ENCODE measurements around the gene PHF14. TPM values are rescaled to one million over a fixed set of nuclear protein-coding genes. Genes with fewer than 3 reads are reported as not detected.

The PHF14 gene
- total RNA-seq, 6 donors from 2014 or later = 19.0 to 85.9 (median 24.0) TPM

DNA sequence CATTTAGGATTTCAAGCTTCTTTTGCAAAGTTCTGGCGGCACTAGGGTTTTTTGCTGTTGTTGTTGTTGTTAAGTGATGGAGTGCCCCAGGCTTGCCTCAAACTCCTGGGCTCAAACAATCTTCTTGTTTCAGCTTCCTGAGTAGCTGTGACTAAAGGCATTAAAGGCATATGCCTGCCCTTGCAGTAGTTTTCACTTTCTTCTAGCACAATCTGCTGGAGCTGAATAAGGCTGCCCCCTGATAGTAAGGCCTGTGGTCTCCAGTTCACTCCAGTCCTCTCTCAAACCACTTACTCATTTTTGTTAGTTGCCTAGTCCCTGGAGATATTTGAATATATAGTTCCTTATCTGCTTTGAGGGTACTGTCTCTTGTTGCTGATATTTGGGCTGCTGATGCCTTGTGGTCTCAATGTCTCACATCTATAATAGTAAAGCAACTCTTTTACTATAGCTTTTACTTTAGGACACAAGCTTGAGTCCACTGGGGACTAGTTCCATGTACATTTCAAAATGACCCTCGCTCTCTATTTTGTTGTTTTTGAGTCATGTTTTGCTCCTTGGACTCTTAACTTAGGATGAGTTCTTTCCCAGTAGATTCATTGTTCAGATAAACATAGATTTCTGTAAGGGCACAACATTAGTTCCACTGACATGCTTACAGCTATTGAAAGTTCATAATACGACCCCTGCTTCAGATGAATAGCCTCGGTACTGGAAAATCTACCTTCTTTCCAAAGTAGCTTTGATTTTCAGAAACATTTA lies 25.5 kb downstream of the PHF14 start:
- WGBS, 2 donors = 83 to 86% methylated on average over 4 of the region's 4 CpGs
- peaks cover 0 to 5% (median 2%) of the 10 kb centered on the region in 4 donors for H3K4me1 ChIP-seq
- no peaks in the 10 kb centered on the region for H3K9me3 ChIP-seq
- no peaks in the 10 kb centered on the region for H3K27me3 ChIP-seq
- ATAC-seq (ENCODE audit: low FRiP score in 2 of 2) = no peak
- no peak overlapping the region for H3K4me3 ChIP-seq
- TF ChIP-seq POLR2A (IDR thresholded peaks at IDR 0.05) (no peak), CTCF (IDR thresholded peaks at IDR 0.05) (no peak), EP300 (IDR thresholded peaks at IDR 0.05) (no peak), POLR2AphosphoS5 (IDR thresholded peaks at IDR 0.05) (no peak)
- DNase-seq = no peak
- peaks cover 0 to 17% (median 9%) of the 10 kb centered on the region in 4 donors for H3K36me3 ChIP-seq
- no peak overlapping the region for H3K27ac ChIP-seq

- no peak for DNase-seq
- TF ChIP-seq POLR2A (IDR thresholded peaks at IDR 0.05) (no peak), EP300 (IDR thresholded peaks at IDR 0.05) (no peak), CTCF (IDR thresholded peaks at IDR 0.05) (no peak), POLR2AphosphoS5 (IDR thresholded peaks at IDR 0.05) (no peak)
- Histone ChIP-seq H3K36me3 (no peaks in the 10 kb centered on the region), H3K27me3 (no peaks in the 10 kb centered on the region), H3K9me3 (no peaks in the 10 kb centered on the region), H3K27ac (no peak overlapping the region), H3K4me1 (no peaks in the 10 kb centered on the region), H3K4me3 (no peak overlapping the region)
- no peak for ATAC-seq (ENCODE audit: low FRiP score in 2 of 2)
These were observed 31.5 kb downstream of the PHF14 start for GRCh38 chr7:11005202-11005601.

- no peak for ATAC-seq (ENCODE audit: low FRiP score in 2 of 2)
- Histone ChIP-seq H3K9me3 (no peaks in the 10 kb centered on the region), H3K4me3 (no peak overlapping the region), H3K4me1 (no peaks in the 10 kb centered on the region), H3K36me3 (no peaks in the 10 kb centered on the region), H3K27me3 (no peaks in the 10 kb centered on the region), H3K27ac (no peak overlapping the region)
- 72 to 83% methylated on average over 3 of the region's 3 CpGs for WGBS, 2 donors
- no peak for DNase-seq
- TF ChIP-seq CTCF (IDR thresholded peaks at IDR 0.05) (no peak), EP300 (IDR thresholded peaks at IDR 0.05) (no peak), POLR2AphosphoS5 (IDR thresholded peaks at IDR 0.05) (no peak), POLR2A (IDR thresholded peaks at IDR 0.05) (no peak)
These were observed 32.6 kb downstream of the PHF14 start for GRCh38 chr7:11006291-11006690.

DNA sequence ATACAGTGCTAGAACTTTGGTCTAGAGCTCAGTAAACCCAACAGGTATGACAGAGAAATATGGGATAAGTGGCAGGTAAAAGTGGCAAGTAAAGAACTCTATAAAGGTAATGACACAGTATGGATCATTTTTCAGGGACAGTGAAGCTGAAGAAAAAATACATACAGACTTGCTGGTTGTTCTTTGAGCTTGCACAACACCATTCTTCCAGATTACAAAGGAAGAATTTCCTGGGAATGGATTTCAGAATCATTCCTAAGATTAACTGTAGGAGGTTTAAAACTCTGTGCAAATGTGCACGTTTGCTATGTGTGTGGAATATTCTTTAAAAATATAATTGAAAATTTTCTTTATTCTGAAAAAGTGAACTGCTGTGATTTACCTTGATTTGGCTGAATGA lies 36.0 kb downstream of the PHF14 start:
- Histone ChIP-seq H3K4me3 (no peak overlapping the region), H3K27ac (no peak overlapping the region), H3K4me1 (no peaks in the 10 kb centered on the region), H3K27me3 (no peaks in the 10 kb centered on the region), H3K36me3 (peaks cover 0 to 5% (median 0%) of the 10 kb centered on the region in 4 donors), H3K9me3 (no peaks in the 10 kb centered on the region)
- DNase-seq (no peak), ATAC-seq (ENCODE audit: low FRiP score in 2 of 2) (no peak)
- WGBS, 2 donors = 48 to 53% methylated on average over 1 of the region's 1 CpG
- TF ChIP-seq CTCF (IDR thresholded peaks at IDR 0.05) (no peak), POLR2AphosphoS5 (IDR thresholded peaks at IDR 0.05) (no peak), EP300 (IDR thresholded peaks at IDR 0.05) (no peak), POLR2A (IDR thresholded peaks at IDR 0.05) (no peak)

- no peak overlapping the region for H3K27ac ChIP-seq
- ATAC-seq (ENCODE audit: low FRiP score in 2 of 2) (no peak), DNase-seq (no peak)
- no peaks in the 10 kb centered on the region for H3K27me3 ChIP-seq
- TF ChIP-seq POLR2AphosphoS5 (IDR thresholded peaks at IDR 0.05) = no peak
- no peak for TF ChIP-seq EP300 (IDR thresholded peaks at IDR 0.05)
- TF ChIP-seq CTCF (IDR thresholded peaks at IDR 0.05) = no peak
- TF ChIP-seq POLR2A (IDR thresholded peaks at IDR 0.05) = no peak
- H3K9me3 ChIP-seq = no peaks in the 10 kb centered on the region
- 91 to 93% methylated on average over 1 of the region's 1 CpG for WGBS, 2 donors
- H3K4me3 ChIP-seq = no peak overlapping the region
- H3K4me1 ChIP-seq = no peaks in the 10 kb centered on the region
- H3K36me3 ChIP-seq = peaks cover 0 to 23% (median 13%) of the 10 kb centered on the region in 4 donors
These were observed 47.8 kb downstream of the PHF14 start for GRCh38 chr7:11021468-11021867.
